Measurements from ENCODE around the gene SBNO2. TPM values are rescaled to one million over a fixed set of nuclear protein-coding genes. Genes with fewer than 3 reads are reported as not detected.

SBNO2 gene
- total RNA-seq, 2 experiments from 2014 or later: 26.6 to 43.3 TPM

- Histone ChIP-seq H3K4me1 (ENCODE audit: insufficient read depth, low read length, poor library complexity, severe bottlenecking) (peaks cover 8% of the 10 kb centered on the region), H3K9me3 (ENCODE audit: low read length) (no peaks in the 10 kb centered on the region), H3K36me3 (ENCODE audit: insufficient read depth, low read length) (peaks cover 9% of the 10 kb centered on the region), H3K79me2 (ENCODE audit: insufficient read depth, low read depth, low read length) (peaks cover 8% of the 10 kb centered on the region; the same call in 1 of the 2 replicates), H3K4me3 (ENCODE audit: low read depth, low read length, poor library complexity, severe bottlenecking) (no peak overlapping the region), H3K4me2 (ENCODE audit: low read length) (no peak overlapping the region), H4K20me1 (ENCODE audit: insufficient read depth, low read length) (no peaks in the 10 kb centered on the region), H2AFZ (ENCODE audit: low read length) (no peak overlapping the region), H3K27ac (ENCODE audit: low read depth, low read length, poor library complexity, severe bottlenecking) (no peak overlapping the region), H3K9me2 (ENCODE audit: insufficient read depth, low read length) (no peaks in the 10 kb centered on the region)
- ChIA-PET CTCF (ENCODE audit: unreplicated experiment) (no interaction called here), POLR2A (no interaction called here)
- DNase-seq (ENCODE audit: low spot score): no peak
- no peak for TF ChIP-seq CTCF (conservative IDR thresholded peaks at IDR 0.05; ENCODE audit: low read length)
- TF ChIP-seq EZH2phosphoT487 (IDR thresholded peaks at IDR 0.05; ENCODE audit: borderline replicate concordance, low read depth, low read length): no peak
- intact Hi-C loops (cut with micrococcal nuclease; ENCODE audit: unreplicated experiment): no loop called here
- no TSS peak for BruUV-seq (replicated peaks)
Measured at GRCh38 chr19:1167687-1168571, 6.1 kb downstream of the SBNO2 start.

GRCh38 chr19:1166872-1167573 is 7.0 kb downstream of the SBNO2 start:
- TF ChIP-seq EZH2phosphoT487 (IDR thresholded peaks at IDR 0.05; ENCODE audit: borderline replicate concordance, low read depth, low read length) (no peak), CTCF (conservative IDR thresholded peaks at IDR 0.05; ENCODE audit: low read length) (no peak)
- ChIA-PET CTCF (ENCODE audit: unreplicated experiment) (no interaction called here), POLR2A (no interaction called here)
- Histone ChIP-seq H3K4me2 (ENCODE audit: low read length) (no peak overlapping the region), H4K20me1 (ENCODE audit: insufficient read depth, low read length) (no peaks in the 10 kb centered on the region), H3K36me3 (ENCODE audit: insufficient read depth, low read length) (peaks cover 9% of the 10 kb centered on the region), H3K79me2 (ENCODE audit: insufficient read depth, low read depth, low read length) (no peaks in the 10 kb centered on the region), H2AFZ (ENCODE audit: low read length) (no peak overlapping the region), H3K27ac (ENCODE audit: low read depth, low read length, poor library complexity, severe bottlenecking) (no peak overlapping the region), H3K9me3 (ENCODE audit: low read length) (no peaks in the 10 kb centered on the region), H3K9me2 (ENCODE audit: insufficient read depth, low read length) (no peaks in the 10 kb centered on the region), H3K4me3 (ENCODE audit: low read depth, low read length, poor library complexity, severe bottlenecking) (no peak overlapping the region), H3K4me1 (ENCODE audit: insufficient read depth, low read length, poor library complexity, severe bottlenecking) (no peaks in the 10 kb centered on the region)
- intact Hi-C loops (cut with micrococcal nuclease; ENCODE audit: unreplicated experiment): no loop called here
- no peak for DNase-seq (ENCODE audit: low spot score)
- BruUV-seq (replicated peaks): no TSS peak
